Thyroid gland (tissue), 4 donors: ENCODE results near the gene ZNF438.

Source experiments
- CTCF ChIP-seq, 6 experiments: fragments of 200-600 bp in 3 of 6; fragments of 450-650 bp in 3 of 6; sonication (generic) in 3 of 6; IDR thresholded peaks; one replicate each; pipeline ENCODE4 v1.5.1; 2016 to 2019; ENCODE audit warnings: antibody characterized with exemption in 6 of 6, mild to moderate bottlenecking in 2 of 6, inconsistent platforms in 1 of 6, moderate library complexity in 1 of 6
- POLR2A ChIP-seq, 2 donors: fragments of 450-650 bp; IDR thresholded peaks; one replicate each; pipeline ENCODE4 v1.6.1; 2017; ENCODE audit warnings: antibody characterized with exemption in 2 of 2, mild to moderate bottlenecking in 2 of 2, moderate library complexity in 1 of 2

- no peak for TF ChIP-seq CTCF (IDR thresholded peaks at IDR 0.05)
- no peak for TF ChIP-seq POLR2A (IDR thresholded peaks at IDR 0.05)
These were observed 41.3 kb downstream of the ZNF438 start for GRCh38 chr10:30990351-30990750.
